HepG2 (cell line): ENCODE measurements around the gene CPT1B. TPM values are rescaled to one million over a fixed set of nuclear protein-coding genes. Genes with fewer than 3 reads are reported as not detected.
"Not testable (repeated sequence)": the region's sequence is repeated elsewhere in the genome, so short reads cannot be mapped to it uniquely, and the experiment has no call there.

Experiments
- ATAC-seq: fragments of 200-7000 bp; cut with Tn5 transposase; 3 replicates; pipeline ENCODE4 v1.9.1; 2020; ENCODE audit warnings: mild to moderate bottlenecking, moderate library complexity
- BruUV-seq: library from RNA; stranded (reverse); fragments of 400-500 nt; replicated peaks from 2 replicates; lab custom pipeline; 2021; lab: Mats Ljungman, UMichigan
- CTCF ChIA-PET: fragments of 300-600 bp; formaldehyde crosslinking; extraction: SDS; loops from one replicate; lab custom pipeline; 2021; ENCODE audit warnings: low total read pairs, inconsistent platforms, low intra/inter-chr PET ratio; lab: Yijun Ruan, JAX
- POLR2A ChIA-PET: fragments of 350-600 bp; sonication (Branson Sonifier 250); formaldehyde crosslinking; loops from one replicate; lab custom pipeline; 2020; ENCODE audit warnings: antibody characterized with exemption, inconsistent platforms; lab: Yijun Ruan, JAX
- DNase-seq: peaks from one replicate; pipeline ENCODE4 v3.0.0-alpha.2; 2015; ENCODE audit warnings: low spot score
- FAIRE-seq: peaks from 3 replicates; lab custom pipeline; 2011; peaks lifted over from hg19 to GRCh38; lab: Jason Lieb, UNC
- H2AFZ ChIP-seq: one replicate; pipeline ENCODE4 v1.6.1; 2011; ENCODE audit warnings: low read length, inconsistent platforms
- H3K27ac ChIP-seq: fragments of 300-600 bp; 3 replicates; pipeline ENCODE4 v1.8.0; 2011; ENCODE audit warnings: mixed run types, mild to moderate bottlenecking, mixed read lengths, low read length, inconsistent platforms; ENCODE audit not compliant: insufficient read depth; ENCODE audit errors: extremely low read length
- H3K27me3 ChIP-seq, 2 experiments: fragments of 200-600 bp in 1 of 2; 2 replicates in 1 of 2; 3 replicates in 1 of 2; pipeline versions ENCODE4 v1.6.0 to v1.8.0; 2011; ENCODE audit warnings: low read length in 2 of 2, mild to moderate bottlenecking in 2 of 2, moderate library complexity in 2 of 2, inconsistent platforms in 1 of 2; ENCODE audit not compliant: insufficient read depth in 2 of 2, control insufficient read depth in 1 of 2
- H3K36me3 ChIP-seq, 2 experiments: fragments of 200-600 bp in 1 of 2; replicated peaks in 1 of 2; 2 replicates in 1 of 2; 3 replicates in 1 of 2; pipeline versions ENCODE4 v1.5.1 to v1.8.0; 2011; ENCODE audit warnings: low read length in 2 of 2, inconsistent platforms in 1 of 2; ENCODE audit not compliant: insufficient read depth in 2 of 2, control insufficient read depth in 1 of 2
- H3K4me1 ChIP-seq: 2 replicates; pipeline ENCODE4 v1.5.1; 2012; ENCODE audit warnings: low read length, inconsistent platforms; ENCODE audit not compliant: insufficient read depth
- H3K4me2 ChIP-seq: 2 replicates; pipeline ENCODE4 v1.6.0; 2011; ENCODE audit warnings: low read depth, low read length, inconsistent platforms
- H3K4me3 ChIP-seq, 3 experiments: fragments of 200-600 bp in 1 of 3; sonication (generic), shearing (Covaris generic) in 1 of 3; replicated peaks in 1 of 3; 2 replicates each; pipeline ENCODE4 v1.5.1; 2011 to 2016; ENCODE audit warnings: low read length in 3 of 3, inconsistent platforms in 2 of 3, low read depth in 2 of 3, mild to moderate bottlenecking in 2 of 3, control low read depth in 1 of 3, mixed read lengths in 1 of 3; ENCODE audit not compliant: insufficient read depth in 1 of 3
- H3K79me2 ChIP-seq: one replicate; pipeline ENCODE4 v1.6.1; 2011; ENCODE audit warnings: low read length, inconsistent platforms; ENCODE audit not compliant: insufficient read depth
- H3K9ac ChIP-seq: 2 replicates; pipeline ENCODE4 v1.6.0; 2011; ENCODE audit warnings: mild to moderate bottlenecking, low read depth, low read length, inconsistent platforms; ENCODE audit not compliant: insufficient read depth
- H3K9me3 ChIP-seq: 2 replicates; pipeline ENCODE4 v1.5.1; 2012; ENCODE audit warnings: mild to moderate bottlenecking, low read length
- H4K20me1 ChIP-seq: 2 replicates; pipeline ENCODE4 v1.6.0; 2011; ENCODE audit warnings: inconsistent platforms, mild to moderate bottlenecking, low read length, moderate library complexity; ENCODE audit not compliant: insufficient read depth
- HOXA3 ChIP-seq: sonication (generic); formaldehyde crosslinking; IDR thresholded peaks from 2 replicates; pipeline ENCODE4 v1.5.0; 2020; ENCODE audit warnings: missing genetic modification reagents
- JDP2 ChIP-seq: sonication (generic); formaldehyde crosslinking; IDR thresholded peaks from 2 replicates; pipeline ENCODE4 v1.8.1; 2022; ENCODE audit warnings: missing genetic modification reagents, borderline replicate concordance
- KLF9 ChIP-seq: IDR thresholded peaks from 2 replicates; pipeline ENCODE4 v1.6.1; 2016; ENCODE audit warnings: low read depth
- MXI1 ChIP-seq: IDR thresholded peaks from 3 replicates; pipeline ENCODE4 v1.6.1; 2012; ENCODE audit warnings: low read depth, low read length, inconsistent platforms, borderline replicate concordance
- NKX3-1 ChIP-seq: sonication (generic); formaldehyde crosslinking; IDR thresholded peaks from 2 replicates; pipeline ENCODE4 v1.5.0; 2020; ENCODE audit warnings: missing genetic modification reagents
- NR3C1 ChIP-seq: sonication (generic); formaldehyde crosslinking; IDR thresholded peaks from 2 replicates; pipeline ENCODE4 v1.4.0; 2020; ENCODE audit warnings: missing genetic modification reagents
- POGZ ChIP-seq: sonication (generic); formaldehyde crosslinking; IDR thresholded peaks from 2 replicates; pipeline ENCODE4 v1.4.0; 2020; ENCODE audit warnings: mild to moderate bottlenecking, missing genetic modification reagents
- SSRP1 ChIP-seq: IDR thresholded peaks from 2 replicates; pipeline ENCODE4 v1.6.1; 2016; ENCODE audit warnings: control low read depth
- YY1 ChIP-seq: IDR thresholded peaks from 2 replicates; pipeline ENCODE4 v1.6.1; 2011; ENCODE audit warnings: low read length, low read depth, moderate library complexity, mild to moderate bottlenecking; ENCODE audit not compliant: insufficient read depth, insufficient replicate concordance
- WGBS: methylation state at CpG from one replicate; pipeline ENCODE4 v1.1.6; 2017; ENCODE audit warnings: low lambda C conversion rate; 5-methylcytosine and 5-hydroxymethylcytosine counted together
- in situ Hi-C: cut with HindIII; loops from 2 replicates; pipeline ENCODE4 v1.10.0; 2017; ENCODE audit warnings: low pct_unique_long_range_greater_than_20kb; ENCODE audit not compliant: extremely low pct_ligation_motif_present
- intact Hi-C: fragments of 100-400 bp; cut with micrococcal nuclease; formaldehyde crosslinking; loops from one replicate; pipeline ENCODE4 v1.10.0; 2022; ENCODE audit not compliant: unreplicated experiment
- polyA plus RNA-seq, 8 experiments: library from polyadenylated mRNA; depleted of rRNA in 3 of 8; stranded (reverse) in 7 of 8; unstranded in 1 of 8; fragments of >200 nt; fragmentation: Illumina TruSeq in 4 of 8; extraction: Trizol in 4 of 8; gene quantifications; 2 replicates each; pipeline versions ENCODE4 v1.2.1 to v1.2.3, GENCODE V29; 2011 to 2016; ENCODE audit warnings: low read depth in 4 of 8, missing spikeins in 1 of 8, mixed read lengths in 1 of 8; ENCODE audit not compliant: insufficient read depth in 1 of 8
- total RNA-seq, 5 experiments: library from RNA; depleted of rRNA; stranded (reverse); fragments of >200 nt; fragmentation: Illumina TruSeq; extraction: Trizol; gene quantifications; 2 replicates each; pipeline ENCODE4 v1.2.3, GENCODE V29; 2016; ENCODE audit warnings: low read depth in 1 of 5
- TF ChIP-seq, protein P1 (sequence below): sonication (generic); formaldehyde crosslinking; IDR thresholded peaks from 2 replicates; pipeline ENCODE4 v1.4.0; 2020; ENCODE audit warnings: missing genetic modification reagents, borderline replicate concordance
- TF ChIP-seq, protein P2 (sequence below): sonication (generic); formaldehyde crosslinking; IDR thresholded peaks from 2 replicates; pipeline ENCODE4 v1.8.1; 2022; ENCODE audit warnings: mild to moderate bottlenecking, missing genetic modification reagents
- TF ChIP-seq, protein P3 (sequence below): sonication (generic); formaldehyde crosslinking; IDR thresholded peaks from 2 replicates; pipeline ENCODE4 v1.4.0; 2020; ENCODE audit warnings: missing genetic modification reagents

CPT1B gene
- total and polyA plus RNA-seq, 2 of the 13 experiments (the other 11 are each of a cell fraction or from before 2014, with no cell fraction given), result 9.2 to 19.5 TPM

DNA sequence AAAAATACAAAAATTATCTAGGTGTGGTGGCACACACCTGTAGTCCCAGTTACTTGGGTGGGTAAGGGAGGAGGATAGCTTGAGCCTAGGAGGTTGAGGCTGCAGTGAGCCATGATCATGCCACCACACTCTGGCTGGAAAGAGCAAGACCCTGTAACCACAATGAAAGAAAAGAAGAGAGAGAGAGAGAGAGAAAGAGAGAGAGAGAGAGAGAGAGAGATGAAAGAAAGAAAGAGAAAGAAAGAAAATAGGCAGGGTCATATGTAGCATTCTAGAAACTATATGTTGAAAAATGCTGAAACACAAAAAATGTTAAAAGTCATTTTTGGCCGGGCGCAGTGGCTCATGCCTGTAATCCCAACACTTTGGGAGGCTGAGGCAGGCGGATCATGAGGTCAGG is 36.1 kb upstream of the CPT1B start:
- H3K9me3 ChIP-seq, POLR2A ChIA-PET, BruUV-seq, DNase-seq, H3K4me3 ChIP-seq, H3K36me3 ChIP-seq, FAIRE-seq, ATAC-seq, H3K79me2 ChIP-seq, CTCF ChIA-PET, H2AFZ ChIP-seq, H3K9ac ChIP-seq, H3K27ac ChIP-seq, intact Hi-C loops, H4K20me1 ChIP-seq, H3K27me3 ChIP-seq: not testable (repeated sequence)
- in situ Hi-C loops, result loop anchor here (5.0 kb wide), 1 partner anchor 37 kb away; the partner anchor contains the start of gene CPT1B
- peak overlapping the region; percentile 78 for H3K4me2 ChIP-seq
- 71% methylated on average over 3 of the region's 3 CpGs for WGBS
- H3K4me1 ChIP-seq, result peaks cover 26% of the 10 kb centered on the region

DNA sequence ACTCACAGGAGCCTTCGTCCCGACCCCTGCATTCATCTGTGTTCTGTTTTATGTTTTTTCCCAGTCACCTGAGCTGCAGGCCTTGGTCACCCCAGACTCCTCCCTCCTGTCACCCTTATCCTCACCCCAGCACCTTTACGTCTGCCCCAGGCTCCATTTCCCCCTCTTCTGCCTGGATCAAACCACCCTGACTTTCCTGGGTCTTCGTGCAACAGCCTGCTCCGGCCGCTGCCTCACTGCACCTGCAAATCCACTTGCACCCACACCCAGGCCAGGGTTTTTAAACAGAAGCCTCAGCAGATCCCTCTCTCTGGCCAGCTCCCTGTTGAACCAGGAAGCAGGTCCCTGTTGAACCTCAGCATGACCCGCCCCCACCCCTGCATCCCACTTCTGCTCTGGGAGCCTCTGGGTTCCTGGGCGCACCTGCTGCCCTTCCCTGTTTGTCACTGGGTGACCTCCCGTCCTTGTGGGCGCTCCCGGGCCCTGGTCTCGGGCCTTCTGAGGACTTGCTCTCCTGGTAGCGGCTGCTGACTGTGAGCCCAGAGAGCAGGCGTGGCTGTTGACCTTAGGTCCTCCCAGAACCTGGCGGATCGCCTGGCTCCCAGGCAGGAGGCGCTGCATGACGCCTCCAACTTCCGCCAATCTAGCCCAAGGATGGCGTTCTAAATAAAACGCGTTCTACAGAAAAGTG is 35.2 kb upstream of the CPT1B start:
- Histone ChIP-seq H3K4me3 (peak overlapping the region; percentile 45 to 71 (median 46); a peak in 5 of 6 replicates), H3K4me2 (peak overlapping the region; percentile 78), H3K9ac (peak overlapping the region; percentile 37; the same call in 1 of the 2 replicates), H3K27ac (peak overlapping the region; percentile 28), H3K79me2 (no peaks in the 10 kb centered on the region), H4K20me1 (no peaks in the 10 kb centered on the region), H3K36me3 (no peaks in the 10 kb centered on the region), H3K4me1 (peaks cover 22% of the 10 kb centered on the region), H2AFZ (no peak overlapping the region), H3K9me3 (no peaks in the 10 kb centered on the region), H3K27me3 (peaks cover 0 to 6% of the 10 kb centered on the region in 2 experiments; a peak in 1 of 5 replicates)
- peak; percentile 96 for ATAC-seq
- ChIA-PET CTCF (interaction anchor here (1.0 kb wide), 1 partner anchor 51 kb away, joined by 3 read pairs; the partner anchor contains the start of gene SYCE3), POLR2A (interaction anchor here (0.7 to 1.6 kb wide), 5 partner anchors 9 to 88 kb away, joined by 4 to 5 read pairs (median 4); partner anchors contain the start of genes CHKB and SCO2)
- in situ Hi-C loops (loop anchor here (5.0 kb wide), 1 partner anchor 36 kb away; the partner anchor contains the start of gene CPT1B), intact Hi-C loops (no loop called here)
- DNase-seq, result peak; percentile 71
- peak; percentile 84 for FAIRE-seq
- 9% methylated on average over 16 of the region's 22 CpGs for WGBS
- BruUV-seq, result no TSS peak
- TF ChIP-seq, protein P1, sequence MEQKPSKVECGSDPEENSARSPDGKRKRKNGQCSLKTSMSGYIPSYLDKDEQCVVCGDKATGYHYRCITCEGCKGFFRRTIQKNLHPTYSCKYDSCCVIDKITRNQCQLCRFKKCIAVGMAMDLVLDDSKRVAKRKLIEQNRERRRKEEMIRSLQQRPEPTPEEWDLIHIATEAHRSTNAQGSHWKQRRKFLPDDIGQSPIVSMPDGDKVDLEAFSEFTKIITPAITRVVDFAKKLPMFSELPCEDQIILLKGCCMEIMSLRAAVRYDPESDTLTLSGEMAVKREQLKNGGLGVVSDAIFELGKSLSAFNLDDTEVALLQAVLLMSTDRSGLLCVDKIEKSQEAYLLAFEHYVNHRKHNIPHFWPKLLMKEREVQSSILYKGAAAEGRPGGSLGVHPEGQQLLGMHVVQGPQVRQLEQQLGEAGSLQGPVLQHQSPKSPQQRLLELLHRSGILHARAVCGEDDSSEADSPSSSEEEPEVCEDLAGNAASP (CRISPR knock-in tag), result peak; percentile 90; the same call in 1 of the 2 replicates
- TF ChIP-seq HOXA3 (CRISPR knock-in tag) (peak; percentile 46), MXI1 (peak; percentile 38; the same call in 1 of the 3 replicates), JDP2 (CRISPR knock-in tag) (no peak), KLF9 (no peak), SSRP1 (CRISPR knock-in tag) (peak; percentile 45; the same call in 1 of the 2 replicates), NKX3-1 (CRISPR knock-in tag) (no peak), NR3C1 (CRISPR knock-in tag) (no peak), YY1 (peak; percentile 11), POGZ (0 out of 2 replicates have a peak, but pooled peaks have one; percentile 29)
- TF ChIP-seq, protein P2, sequence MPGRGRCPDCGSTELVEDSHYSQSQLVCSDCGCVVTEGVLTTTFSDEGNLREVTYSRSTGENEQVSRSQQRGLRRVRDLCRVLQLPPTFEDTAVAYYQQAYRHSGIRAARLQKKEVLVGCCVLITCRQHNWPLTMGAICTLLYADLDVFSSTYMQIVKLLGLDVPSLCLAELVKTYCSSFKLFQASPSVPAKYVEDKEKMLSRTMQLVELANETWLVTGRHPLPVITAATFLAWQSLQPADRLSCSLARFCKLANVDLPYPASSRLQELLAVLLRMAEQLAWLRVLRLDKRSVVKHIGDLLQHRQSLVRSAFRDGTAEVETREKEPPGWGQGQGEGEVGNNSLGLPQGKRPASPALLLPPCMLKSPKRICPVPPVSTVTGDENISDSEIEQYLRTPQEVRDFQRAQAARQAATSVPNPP, result no peak
- TF ChIP-seq, protein P3, sequence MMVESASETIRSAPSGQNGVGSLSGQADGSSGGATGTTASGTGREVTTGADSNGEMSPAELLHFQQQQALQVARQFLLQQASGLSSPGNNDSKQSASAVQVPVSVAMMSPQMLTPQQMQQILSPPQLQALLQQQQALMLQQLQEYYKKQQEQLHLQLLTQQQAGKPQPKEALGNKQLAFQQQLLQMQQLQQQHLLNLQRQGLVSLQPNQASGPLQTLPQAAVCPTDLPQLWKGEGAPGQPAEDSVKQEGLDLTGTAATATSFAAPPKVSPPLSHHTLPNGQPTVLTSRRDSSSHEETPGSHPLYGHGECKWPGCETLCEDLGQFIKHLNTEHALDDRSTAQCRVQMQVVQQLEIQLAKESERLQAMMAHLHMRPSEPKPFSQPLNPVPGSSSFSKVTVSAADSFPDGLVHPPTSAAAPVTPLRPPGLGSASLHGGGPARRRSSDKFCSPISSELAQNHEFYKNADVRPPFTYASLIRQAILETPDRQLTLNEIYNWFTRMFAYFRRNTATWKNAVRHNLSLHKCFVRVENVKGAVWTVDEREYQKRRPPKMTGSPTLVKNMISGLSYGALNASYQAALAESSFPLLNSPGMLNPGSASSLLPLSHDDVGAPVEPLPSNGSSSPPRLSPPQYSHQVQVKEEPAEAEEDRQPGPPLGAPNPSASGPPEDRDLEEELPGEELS (CRISPR knock-in tag), result 0 out of 2 replicates have a peak, but pooled peaks have one; percentile 29
